RPMI8226 (cell line): Measurements from ENCODE around the gene DRD4.
A peak's percentile ranks its signal among the peaks of the same experiment; 100 is the strongest.
"Not testable (repeated sequence)": the region's sequence is repeated elsewhere in the genome, so short reads cannot be mapped to it uniquely, and the experiment has no call there.

Source experiments
- DNase-seq: peaks from one replicate; pipeline ENCODE4 v3.0.0-alpha.2; 2015

DRD4 gene

DNA sequence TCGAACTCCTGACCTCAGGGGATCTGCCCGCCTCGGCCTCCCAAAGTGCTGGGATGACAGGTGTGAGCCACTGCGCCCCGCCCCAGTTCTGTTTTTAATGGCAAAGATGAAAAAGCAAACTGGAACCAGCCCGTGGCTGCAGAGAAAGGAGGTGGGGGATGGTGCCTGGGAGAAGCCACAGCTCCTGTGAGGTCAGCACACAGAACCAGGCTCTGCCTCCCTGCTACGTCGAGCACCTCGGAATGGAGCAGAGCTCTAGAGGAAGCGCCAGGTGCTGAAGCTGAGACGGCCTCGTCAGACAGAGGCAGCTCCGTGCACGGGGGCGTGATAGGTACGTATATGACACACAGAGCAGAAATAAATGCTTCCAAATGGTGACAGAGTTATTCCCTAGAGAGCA lies 8.5 kb downstream of the DRD4 start:
- no peak for DNase-seq

DNA sequence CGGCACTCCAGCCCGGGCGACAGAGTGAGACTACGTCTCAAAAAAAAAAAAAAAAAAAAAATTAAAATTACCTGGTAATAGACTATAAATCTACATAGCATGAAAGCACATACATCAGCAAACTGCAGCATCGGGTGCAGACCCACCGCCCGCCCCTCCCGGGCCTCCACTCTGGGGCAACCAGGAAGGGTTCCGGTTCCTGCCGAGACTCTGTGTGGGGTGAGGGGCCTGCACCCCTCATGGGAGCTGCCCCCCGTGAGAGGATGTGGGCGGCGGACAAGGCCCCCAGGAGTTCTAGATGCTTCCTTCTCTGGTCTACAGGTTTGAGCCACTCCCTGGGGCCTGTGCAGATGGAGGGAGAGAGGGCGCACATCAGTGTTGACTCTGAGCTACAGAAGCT lies 9.1 kb downstream of the DRD4 start:
- no peak for DNase-seq

DNA sequence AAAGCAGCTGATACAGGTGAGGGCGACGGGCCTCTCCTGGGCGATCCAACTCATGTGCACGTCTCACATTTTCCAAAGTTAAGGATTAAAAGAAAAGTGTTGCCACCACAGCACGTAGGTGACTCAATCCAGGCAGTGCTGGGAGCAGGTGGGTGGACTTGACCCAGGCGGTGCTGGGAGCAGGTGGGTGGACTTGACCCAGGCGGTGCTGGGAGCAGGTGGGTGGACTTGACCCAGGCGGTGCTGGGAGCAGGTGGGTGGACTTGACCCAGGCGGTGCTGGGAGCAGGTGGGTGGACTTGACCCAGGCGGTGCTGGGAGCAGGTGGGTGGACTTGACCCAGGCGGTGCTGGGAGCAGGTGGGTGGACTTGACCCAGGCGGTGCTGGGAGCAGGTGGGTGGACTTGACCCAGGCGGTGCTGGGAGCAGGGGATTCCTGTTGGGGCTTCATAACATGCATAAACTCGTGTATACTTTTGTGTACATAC lies 10.6 kb downstream of the DRD4 start:
- DNase-seq, result not testable (repeated sequence)

DNA sequence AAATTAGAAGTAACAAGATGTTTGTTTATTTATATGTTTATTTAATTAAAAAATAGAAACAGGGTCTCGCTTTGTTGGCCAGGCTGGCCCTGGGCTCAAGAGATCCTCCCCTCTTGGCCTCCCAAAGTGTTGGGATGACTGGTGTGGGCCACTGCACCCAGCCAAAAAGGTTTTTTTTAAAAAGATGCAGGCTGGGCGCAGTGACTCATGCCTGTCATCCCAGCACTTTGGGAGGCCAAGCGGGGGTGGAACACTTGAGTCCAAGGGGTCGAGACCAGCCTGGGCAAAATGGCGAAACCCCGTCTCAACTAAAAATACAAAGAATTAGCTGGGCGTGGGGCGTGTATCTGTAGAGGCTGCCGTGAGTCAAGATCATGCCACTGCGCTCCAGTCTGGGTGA lies 13.4 kb downstream of the DRD4 start:
- no peak for DNase-seq

DNA sequence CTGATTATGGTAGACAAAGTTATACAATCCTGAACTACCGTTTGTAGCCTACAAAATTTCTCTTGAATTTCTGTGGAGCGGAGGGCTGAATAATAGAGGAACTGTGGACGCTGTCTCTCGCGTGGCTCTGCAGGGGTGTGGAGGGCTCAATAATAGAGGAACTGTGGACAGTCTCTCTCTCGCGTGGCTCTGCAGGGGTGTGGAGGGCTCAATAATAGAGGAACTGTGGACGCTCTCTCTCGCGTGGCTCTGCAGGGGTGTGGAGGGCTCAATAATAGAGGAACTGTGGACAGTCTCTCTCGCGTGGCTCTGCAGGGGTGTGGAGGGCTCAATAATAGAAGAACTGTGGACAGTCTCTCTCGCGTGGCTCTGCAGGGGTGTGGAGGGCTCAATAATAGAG lies 16.1 kb downstream of the DRD4 start:
- not testable (repeated sequence) for DNase-seq

DNA sequence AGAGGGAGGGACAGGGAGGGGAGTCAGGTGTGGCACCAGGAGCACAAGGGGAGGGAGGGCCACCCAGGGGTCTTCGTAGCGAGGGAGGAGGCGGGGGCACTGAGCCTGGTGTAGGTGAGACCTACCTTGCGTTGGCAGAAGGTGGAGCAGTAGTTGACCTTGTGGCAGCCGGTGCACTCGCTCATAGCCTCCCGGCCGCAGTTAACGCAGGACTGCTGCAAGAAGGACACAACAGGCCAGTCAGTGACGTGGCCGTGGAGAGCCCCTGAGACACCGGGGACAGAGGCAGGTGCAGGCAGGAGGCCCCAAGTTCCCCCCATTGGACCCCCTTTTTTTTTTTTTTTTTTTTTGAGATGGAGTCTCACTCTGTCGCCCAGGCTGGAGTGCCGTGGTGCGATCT lies 16.8 kb downstream of the DRD4 start:
- DNase-seq, result no peak

DNA sequence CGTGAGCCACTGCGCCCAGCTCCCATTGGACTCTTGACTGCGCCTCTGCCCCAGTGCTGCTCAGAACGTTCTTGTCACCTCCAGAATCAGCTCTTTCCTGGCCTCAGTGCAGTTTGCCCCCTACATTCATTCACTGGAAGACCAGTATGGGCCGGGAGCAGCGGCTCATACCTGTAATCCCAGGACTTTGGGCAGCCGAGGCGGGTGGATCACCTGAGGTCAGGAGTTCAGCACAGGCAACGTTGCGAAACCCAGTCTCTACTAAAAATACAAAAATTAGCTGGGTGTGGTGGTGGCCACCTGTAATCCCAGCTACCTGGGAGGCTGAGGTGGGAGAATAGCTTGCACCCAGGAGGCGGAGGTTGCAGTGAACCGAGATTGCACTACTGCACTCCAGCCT lies 17.4 kb downstream of the DRD4 start:
- DNase-seq, result not testable (repeated sequence)

DNA sequence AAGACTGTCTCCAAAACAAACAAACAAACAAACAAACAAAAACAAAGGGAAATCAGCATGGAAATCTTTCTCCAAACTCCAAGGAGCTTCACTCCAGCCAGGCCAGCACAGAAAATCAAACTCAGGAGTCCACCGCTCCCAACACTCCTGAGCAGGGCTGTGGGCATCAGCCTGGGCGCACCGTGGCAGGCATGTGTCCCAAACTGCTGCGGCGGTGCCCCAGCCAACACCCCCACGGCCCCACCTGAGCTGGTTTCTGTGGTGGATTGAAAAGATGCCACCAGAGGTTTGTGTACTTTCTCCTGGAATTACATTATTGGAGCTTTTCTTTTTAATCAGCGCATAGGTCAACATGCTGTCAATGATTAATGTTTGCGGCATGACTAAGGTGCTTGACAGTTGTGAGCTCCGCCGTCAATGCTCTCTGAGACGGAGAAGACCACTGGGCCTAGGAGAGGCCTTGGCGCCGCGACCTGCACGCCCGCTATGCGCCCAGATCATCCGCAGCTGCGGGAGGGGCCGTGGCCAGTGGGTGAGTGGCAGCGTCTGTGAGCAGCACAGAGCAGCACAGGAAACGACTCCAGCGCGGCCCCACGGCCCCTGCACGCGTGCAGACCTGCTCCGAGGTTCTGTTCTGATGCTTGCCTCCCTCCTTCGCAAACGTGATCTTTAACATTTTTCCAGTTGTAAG lies 18.1 kb downstream of the DRD4 start:
- no peak for DNase-seq

DNA sequence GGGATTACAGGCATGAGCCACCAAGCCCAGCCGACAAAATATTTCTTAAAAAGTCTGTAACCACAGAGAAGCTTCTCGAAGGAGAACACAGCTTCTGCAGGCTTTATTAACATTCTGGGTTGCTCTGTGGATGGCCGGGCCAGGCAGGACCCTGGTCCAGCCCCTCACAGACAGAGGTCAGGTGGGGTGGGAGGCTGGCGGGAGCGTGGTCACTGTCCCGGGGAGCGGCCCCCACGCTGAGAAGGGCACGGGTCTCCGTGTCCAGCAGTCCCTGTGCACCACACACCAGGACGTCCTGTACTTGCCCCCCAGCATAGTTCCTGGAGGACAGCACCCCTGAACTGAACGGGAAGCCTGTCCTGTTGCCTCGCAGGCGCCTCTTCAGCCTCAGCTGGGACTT lies 19.4 kb downstream of the DRD4 start:
- no peak for DNase-seq

DNA sequence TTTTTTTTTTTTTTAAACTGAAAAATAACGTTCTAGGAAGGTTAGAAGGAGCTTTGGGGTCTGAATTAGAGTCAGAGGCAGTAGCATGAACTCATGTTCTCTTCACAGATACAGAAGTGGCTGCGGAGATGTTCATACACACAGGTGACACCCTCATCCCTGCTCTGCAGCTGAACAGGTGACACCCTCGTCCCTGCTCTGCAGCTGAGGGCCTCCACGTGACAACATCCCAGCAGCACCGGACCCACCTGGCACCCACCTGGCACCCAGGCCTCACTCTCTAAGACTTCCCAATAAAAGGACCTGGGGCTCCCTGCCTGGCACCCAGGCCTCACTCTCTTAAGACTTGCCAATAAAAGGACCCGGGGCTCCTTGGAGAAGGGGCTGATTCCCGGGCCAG lies 19.8 kb downstream of the DRD4 start:
- no peak for DNase-seq

DNA sequence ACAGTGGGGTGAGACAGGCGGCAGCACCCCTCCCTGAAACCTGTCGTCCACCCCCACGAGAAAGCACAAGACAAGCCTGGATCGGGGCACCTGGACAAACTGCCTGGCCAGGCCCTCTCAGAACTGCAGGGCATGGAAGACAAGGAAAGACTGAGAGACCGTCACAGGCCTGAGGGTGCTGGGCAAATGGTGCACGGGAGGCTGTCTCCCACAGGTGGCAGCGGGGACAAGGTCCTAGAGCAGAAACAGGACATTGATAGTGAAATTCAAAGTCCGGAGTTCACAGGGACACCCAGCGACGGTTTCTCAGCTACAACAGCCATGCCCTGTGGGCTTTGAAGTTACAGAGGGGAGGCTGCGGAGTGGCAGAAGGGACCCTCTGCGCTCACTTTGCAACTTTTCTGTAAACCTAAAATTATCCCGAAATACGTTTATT lies 20.6 kb downstream of the DRD4 start:
- no peak for DNase-seq

DNA sequence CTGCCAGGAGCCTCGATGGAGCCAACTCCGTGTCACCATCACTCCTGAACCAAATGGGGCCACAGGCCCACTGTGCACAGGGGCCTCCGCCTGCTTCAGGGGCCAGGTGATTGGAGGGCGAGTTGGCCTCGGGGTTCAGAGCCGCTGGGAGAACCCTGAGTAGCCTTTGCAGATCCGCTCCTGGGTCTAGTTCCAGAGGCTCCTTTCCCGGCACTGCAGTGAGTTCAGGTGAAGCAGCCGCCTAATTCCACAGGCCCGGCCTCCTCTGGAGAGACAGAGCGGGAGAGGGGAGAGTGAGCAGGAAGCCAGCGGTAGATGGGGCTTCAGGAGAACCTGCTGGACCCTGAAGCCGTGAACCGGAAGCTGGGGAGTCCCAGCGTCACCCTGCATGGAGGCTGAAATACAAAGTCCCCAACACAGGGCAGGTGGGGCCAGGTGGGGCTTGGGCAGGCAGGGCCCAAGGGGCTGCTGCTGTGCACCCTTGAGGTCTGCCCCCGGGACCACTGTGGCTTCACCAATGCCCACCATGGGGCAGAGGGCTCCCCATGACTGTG lies 22.5 kb downstream of the DRD4 start:
- DNase-seq, result no peak

DNA sequence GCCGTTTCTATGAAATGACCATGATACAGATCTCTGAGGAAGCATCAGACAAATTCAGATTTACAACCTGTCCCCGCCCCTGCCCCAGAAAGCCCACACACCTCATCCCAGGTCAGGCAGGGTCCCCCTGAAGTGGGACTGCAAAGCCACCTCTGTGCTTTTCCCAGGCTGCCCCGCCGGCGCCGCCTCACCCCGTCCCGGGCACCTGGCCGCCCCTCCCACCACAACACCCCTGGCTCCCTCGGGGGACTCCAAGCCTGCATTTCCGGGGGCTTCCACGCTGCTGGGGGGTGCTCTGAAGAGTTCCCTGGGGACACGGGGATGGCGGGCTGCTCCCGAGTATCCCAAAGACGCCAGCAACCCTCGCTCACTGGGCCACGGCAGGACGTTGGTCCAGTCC lies 23.2 kb downstream of the DRD4 start:
- no peak for DNase-seq

DNA sequence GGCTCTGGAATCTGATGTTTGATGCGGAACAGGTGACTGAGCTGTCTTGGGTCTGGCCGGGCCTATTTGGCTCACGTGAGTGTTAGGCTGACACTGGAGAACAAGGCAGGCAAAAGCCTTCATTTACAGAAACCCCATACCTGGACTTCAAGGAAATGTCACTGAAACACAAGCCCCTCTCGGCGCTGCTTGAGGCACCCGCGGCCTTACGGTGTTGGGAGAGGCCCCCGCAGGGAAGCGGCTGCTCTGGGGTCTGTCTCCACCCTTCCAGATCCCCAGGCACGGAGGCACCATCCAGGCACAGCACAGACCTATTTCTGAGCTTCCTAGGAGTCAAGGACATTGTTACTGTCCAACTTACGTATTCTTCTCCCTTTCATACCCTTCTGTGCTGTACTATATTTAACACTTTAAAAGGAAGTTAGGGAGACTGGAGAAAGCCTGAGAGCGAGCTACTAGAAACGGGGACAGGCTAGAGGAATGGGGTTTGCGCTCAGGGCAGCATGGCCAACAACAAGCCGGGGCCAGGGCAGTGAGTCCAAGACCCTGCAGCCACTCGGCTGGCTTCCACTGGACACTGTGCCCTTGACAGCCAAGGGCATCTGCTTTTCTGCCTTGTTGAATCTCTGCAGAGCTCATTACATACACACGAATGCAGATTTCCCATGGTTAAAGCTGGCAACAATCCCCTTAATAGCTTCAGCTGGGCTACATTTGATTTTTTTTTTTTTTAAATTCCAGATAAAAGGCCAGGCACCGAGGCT lies 23.8 kb downstream of the DRD4 start:
- no peak for DNase-seq

DNA sequence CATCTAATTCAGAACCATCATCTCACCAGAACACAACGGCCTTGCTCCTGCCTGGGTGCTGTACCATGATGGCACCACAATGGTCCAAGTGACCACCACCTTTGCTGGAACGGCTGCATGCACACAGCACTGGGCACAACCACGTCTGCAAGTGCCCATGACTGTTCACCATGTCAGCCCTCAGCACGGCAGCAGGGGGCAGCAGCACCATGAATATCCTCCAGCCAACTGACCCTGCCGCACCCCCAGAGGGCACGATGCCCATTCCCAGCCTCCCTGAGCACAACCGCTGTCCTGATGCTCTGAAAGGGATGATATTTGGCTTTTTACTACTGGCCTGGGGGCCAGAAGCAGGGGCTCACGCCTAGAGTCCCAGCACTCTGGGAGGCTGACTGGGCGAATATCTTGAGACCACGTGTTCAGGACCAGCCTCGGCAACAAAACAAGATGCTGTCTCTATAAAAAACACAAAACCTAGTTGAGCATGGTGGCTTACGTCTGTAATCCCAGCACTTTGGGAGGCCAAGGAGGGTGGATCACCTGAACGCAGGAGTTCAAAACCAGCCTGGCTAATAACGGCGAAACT lies 25.7 kb downstream of the DRD4 start:
- DNase-seq, result peak; percentile 41

DNA sequence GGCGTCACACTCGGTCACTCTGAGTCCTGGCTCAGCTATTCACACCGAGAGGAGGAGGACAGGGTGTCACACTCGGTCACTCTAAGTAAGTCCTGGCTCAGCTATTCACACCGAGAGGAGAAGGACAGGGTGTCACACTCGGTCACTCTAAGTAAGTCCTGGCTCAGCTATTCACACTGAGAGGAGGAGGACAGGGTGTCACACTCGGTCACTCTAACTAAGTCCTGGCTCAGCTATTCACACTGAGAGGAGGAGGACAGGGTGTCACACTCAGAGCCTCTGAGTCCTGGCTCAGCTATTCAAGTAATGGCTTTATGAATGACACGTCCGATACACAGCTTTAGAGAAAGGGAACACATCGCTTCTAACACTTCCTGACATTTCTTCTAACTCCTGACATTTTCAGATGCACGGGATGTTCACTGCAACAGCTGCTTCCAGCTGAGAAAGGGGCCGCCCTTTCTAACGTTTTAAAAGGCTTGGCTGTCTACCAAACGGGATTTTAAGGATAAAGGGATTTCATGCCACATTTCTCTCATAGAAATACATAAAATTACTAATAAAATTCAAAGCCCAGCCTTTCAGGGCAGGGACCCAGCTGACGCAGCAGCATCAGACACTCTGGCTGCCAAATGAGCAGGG lies 28.1 kb downstream of the DRD4 start:
- DNase-seq, result no peak

DNA sequence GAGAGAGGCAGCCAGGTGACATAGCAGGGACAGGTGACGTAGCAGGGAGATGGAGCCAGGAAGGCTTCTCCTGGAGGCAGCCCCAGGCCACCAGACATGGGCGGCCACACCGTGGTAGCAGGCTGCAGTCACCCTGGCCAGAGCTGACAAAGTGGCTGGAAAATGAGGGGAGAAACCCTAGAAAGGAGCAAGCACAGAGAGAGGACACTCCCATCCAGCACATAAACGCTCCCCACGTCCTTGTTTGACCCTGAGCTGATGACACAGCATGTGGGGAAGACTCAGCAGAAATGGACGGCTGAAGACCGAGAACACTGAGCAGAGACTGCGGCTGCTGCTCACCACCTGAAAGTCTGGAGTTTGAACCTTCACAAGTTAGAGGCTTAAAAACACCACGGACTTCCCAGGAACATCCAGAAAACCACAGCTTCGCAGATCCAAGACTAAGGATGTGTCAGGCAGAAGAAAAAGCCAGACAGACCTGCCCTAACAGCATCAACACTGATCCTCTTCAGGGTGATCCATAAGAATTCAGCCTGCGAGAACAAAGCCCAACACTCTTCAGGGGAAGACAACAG lies 28.7 kb downstream of the DRD4 start:
- DNase-seq, result peak; percentile 43

DNA sequence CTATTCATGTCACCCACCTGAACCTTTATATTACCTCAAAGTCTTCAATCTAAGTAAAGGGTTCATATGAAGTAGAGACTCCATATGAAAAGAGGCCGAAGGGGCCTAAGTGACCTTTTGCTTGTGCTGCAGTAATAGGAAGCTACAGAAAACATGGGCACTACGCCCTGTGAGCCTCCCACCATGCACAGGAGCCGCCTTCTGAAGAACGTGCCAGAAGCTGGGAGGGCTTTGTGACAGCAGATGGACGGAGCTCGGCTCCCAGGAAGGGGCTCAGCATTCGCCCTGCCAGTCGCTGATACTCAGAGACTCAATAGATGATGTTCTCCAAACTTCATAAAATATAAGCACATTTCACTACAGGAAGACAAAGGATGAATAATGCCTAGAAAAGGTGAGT lies 36.8 kb downstream of the DRD4 start:
- no peak for DNase-seq

DNA sequence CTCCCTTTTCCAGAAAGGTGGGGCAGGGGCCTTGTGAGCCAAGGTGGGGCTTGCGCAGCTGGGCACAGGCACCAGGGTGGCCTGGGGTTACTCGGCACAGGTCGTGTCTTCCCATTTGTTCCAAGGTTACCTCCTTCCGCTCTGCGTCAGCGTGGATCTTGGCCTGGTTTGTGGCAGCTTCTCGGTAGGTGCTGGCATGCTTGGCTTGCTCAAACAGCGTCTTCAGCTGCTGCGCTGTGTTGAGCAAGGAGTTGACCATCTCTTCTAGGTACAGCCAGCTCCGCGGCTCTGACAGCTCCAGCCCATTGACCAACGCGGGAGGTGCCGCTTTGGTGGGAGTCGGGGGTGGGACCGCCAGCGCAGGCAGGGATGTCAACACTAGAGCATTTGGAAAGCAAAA lies 37.3 kb downstream of the DRD4 start:
- DNase-seq, result no peak

DNA sequence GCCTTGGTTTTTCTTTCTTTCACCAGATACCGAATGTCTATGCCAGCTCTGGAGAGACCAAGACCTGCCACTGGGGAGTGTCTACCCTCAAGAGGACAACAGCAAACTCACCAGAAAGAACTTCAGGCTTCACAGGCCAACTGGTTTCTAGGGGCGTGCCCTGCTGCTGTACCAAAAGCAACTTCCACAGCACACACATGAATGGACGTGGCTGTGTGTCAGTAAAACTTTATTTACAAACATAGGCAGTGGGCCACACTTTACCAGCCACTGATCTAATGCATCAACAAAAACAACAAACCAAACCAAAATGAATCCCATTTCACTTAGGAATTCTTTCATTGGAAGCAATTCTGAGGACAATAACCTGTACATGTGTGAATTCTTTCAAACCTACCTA lies 41.2 kb downstream of the DRD4 start:
- DNase-seq, result no peak

DNA sequence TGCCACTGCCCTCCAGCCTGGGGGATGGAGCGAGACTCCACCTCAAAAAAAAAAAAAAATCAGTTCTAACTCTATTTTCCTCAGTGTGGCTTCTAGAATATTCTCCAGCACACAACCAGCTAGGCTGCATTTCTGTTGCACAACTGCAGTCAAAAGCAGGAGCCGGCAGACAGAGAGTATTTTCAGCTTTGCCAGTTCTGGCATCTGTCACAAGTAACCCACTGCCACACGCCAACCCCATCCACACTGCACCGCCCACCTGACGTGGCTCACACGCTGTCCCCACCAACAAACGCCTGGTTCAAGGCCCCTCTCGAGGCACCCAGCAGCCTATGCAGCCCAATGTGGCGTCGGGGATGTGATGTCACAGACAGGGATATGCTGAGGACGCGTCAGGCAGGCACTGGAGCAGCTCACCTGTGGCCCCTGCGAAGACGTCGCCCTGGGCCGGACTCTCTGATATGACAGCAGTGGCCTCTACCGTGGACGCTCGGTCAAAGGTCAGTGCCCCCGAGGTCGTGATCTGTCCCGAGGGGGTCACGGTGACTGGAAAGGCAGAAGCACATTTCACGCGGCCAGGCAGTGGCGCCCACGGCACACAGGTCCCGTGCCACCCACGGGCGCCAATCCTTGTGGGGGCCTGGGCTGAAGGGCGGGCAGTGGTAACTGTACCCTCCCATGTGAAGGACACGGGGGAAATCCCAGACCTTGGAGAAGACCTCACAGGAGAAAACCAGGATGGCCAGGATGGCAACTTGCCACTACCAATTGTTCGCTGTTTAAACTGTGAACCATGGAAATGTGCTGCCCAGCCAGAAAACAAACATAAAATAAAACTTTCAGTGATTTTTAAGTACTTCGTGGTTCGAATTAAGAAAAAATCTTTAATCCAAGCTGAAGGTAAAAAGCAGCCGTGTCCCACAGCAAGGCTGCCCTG lies 42.5 kb downstream of the DRD4 start:
- DNase-seq, result no peak

DNA sequence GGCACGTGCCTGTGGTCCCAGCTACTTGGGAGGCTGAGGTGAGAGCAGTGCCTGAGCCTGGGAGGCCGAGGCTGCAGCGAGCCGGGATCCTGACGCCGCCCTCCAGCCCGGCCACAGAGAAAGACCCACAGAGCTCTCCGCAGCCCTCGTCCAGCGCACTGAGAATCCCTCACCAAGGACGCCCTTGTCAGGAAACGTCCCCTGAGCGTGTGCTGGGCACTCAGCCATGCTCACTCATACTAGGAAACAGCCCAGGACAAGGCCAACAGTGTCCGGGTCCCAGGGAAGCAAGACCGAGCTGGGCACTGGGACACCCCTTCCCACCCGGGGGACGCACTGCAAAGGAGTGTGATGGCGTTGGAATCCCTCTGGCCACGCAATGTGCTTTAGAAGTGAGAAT lies 43.4 kb downstream of the DRD4 start:
- DNase-seq, result no peak
